Mesendoderm (in vitro differentiated cells): ENCODE results near the gene WNT3A.

Experiments
- DNase-seq: peaks from one replicate; pipeline ENCODE4 v3.0.0; 2013
- H2AK5ac ChIP-seq: 2 replicates; pipeline ENCODE4 v1.6.1; 2013; ENCODE audit warnings: low read length, inconsistent platforms
- H2BK120ac ChIP-seq: 2 replicates; pipeline ENCODE4 v1.6.1; 2013; ENCODE audit warnings: low read depth, mild to moderate bottlenecking, low read length, moderate library complexity, mixed read lengths
- H2BK15ac ChIP-seq: replicated peaks from 2 replicates; pipeline ENCODE4 v1.6.1; 2013; ENCODE audit warnings: low read depth, mild to moderate bottlenecking, moderate library complexity
- H2BK5ac ChIP-seq: 2 replicates; pipeline ENCODE4 v1.6.1; 2013; ENCODE audit warnings: low read length, inconsistent platforms
- H3K18ac ChIP-seq: 2 replicates; pipeline ENCODE4 v1.6.1; 2013; ENCODE audit warnings: mild to moderate bottlenecking, low read length, mixed read lengths
- H3K23ac ChIP-seq: one replicate; pipeline ENCODE4 v1.6.1; 2013; ENCODE audit warnings: low read length
- H3K27ac ChIP-seq: 2 replicates; pipeline ENCODE4 v1.5.1; 2013; ENCODE audit warnings: low read depth, mild to moderate bottlenecking, inconsistent platforms, low read length, moderate library complexity
- H3K27me3 ChIP-seq: 2 replicates; pipeline ENCODE4 v1.6.1; 2013; ENCODE audit warnings: low read length, control low read depth, mild to moderate bottlenecking, inconsistent platforms; ENCODE audit not compliant: insufficient read depth, poor library complexity
- H3K36me3 ChIP-seq: 2 replicates; pipeline ENCODE4 v1.6.1; 2013; ENCODE audit warnings: low read length, inconsistent platforms; ENCODE audit not compliant: control insufficient read depth, insufficient read depth
- H3K4ac ChIP-seq: one replicate; pipeline ENCODE4 v1.6.1; 2013; ENCODE audit warnings: low read depth, mild to moderate bottlenecking, low read length, moderate library complexity
- H3K4me1 ChIP-seq: 2 replicates; pipeline ENCODE4 v1.6.1; 2013; ENCODE audit warnings: low read depth, low read length, inconsistent platforms; ENCODE audit not compliant: control insufficient read depth
- H3K4me2 ChIP-seq: 2 replicates; pipeline ENCODE4 v1.6.1; 2013; ENCODE audit warnings: low read length
- H3K4me3 ChIP-seq: 2 replicates; pipeline ENCODE4 v1.5.1; 2013; ENCODE audit warnings: mild to moderate bottlenecking, low read length
- H3K56ac ChIP-seq: one replicate; pipeline ENCODE4 v1.6.1; 2013; ENCODE audit warnings: low read length
- H3K79me1 ChIP-seq: 2 replicates; pipeline ENCODE4 v1.6.1; 2013; ENCODE audit warnings: low read length, inconsistent platforms
- H3K79me2 ChIP-seq: 2 replicates; pipeline ENCODE4 v1.6.1; 2013; ENCODE audit warnings: mild to moderate bottlenecking, low read length; ENCODE audit not compliant: control insufficient read depth, insufficient read depth
- H3K9ac ChIP-seq: 2 replicates; pipeline ENCODE4 v1.6.1; 2013; ENCODE audit warnings: low read length, inconsistent platforms
- H4K5ac ChIP-seq: one replicate; pipeline ENCODE4 v1.6.1; 2013; ENCODE audit warnings: low read length
- H4K8ac ChIP-seq: one replicate; pipeline ENCODE4 v1.6.1; 2013; ENCODE audit warnings: low read depth, mild to moderate bottlenecking, control low read depth, low read length, moderate library complexity
- WGBS: extraction: QIAGEN DNeasy Blood & Tissue Kit; methylation state at CpG from one replicate; pipeline ENCODE4 v1.1.7; 2013; ENCODE audit warnings: low lambda C conversion rate, missing lambda C conversion rate; ENCODE audit not compliant: insufficient coverage; ENCODE audit errors: extremely low coverage; 5-methylcytosine and 5-hydroxymethylcytosine counted together

WNT3A gene

GRCh38 chr1:228058172-228058948, 51.6 kb downstream of the WNT3A start:
- H2BK120ac ChIP-seq = no peak overlapping the region
- H3K27me3 ChIP-seq = peaks cover 3% of the 10 kb centered on the region
- H3K36me3 ChIP-seq = no peaks in the 10 kb centered on the region
- H3K4ac ChIP-seq = no peak overlapping the region
- H2BK15ac ChIP-seq = no peak overlapping the region
- no peak overlapping the region for H4K8ac ChIP-seq
- H3K4me3 ChIP-seq = no peak overlapping the region
- no peak overlapping the region for H2AK5ac ChIP-seq
- H3K56ac ChIP-seq = no peak overlapping the region
- DNase-seq = no peak
- WGBS = no CpG with 5 or more reads among the region's 18 CpGs
- H4K5ac ChIP-seq = no peak overlapping the region
- no peak overlapping the region for H3K23ac ChIP-seq
- H3K79me2 ChIP-seq = no peaks in the 10 kb centered on the region
- no peaks in the 10 kb centered on the region for H3K4me1 ChIP-seq
- H3K79me1 ChIP-seq = no peaks in the 10 kb centered on the region
- H3K18ac ChIP-seq = no peak overlapping the region
- H2BK5ac ChIP-seq = no peak overlapping the region
- H3K27ac ChIP-seq = no peak overlapping the region
- no peak overlapping the region for H3K4me2 ChIP-seq
- H3K9ac ChIP-seq = no peak overlapping the region

- Histone ChIP-seq H3K18ac (no peak overlapping the region), H3K4ac (no peak overlapping the region), H3K36me3 (no peaks in the 10 kb centered on the region), H3K23ac (no peak overlapping the region), H2BK5ac (no peak overlapping the region), H3K27ac (no peak overlapping the region), H3K79me1 (no peaks in the 10 kb centered on the region), H2AK5ac (no peak overlapping the region), H2BK15ac (no peak overlapping the region), H4K5ac (no peak overlapping the region), H3K56ac (no peak overlapping the region), H2BK120ac (no peak overlapping the region), H3K9ac (no peak overlapping the region), H3K27me3 (peaks cover 3% of the 10 kb centered on the region), H3K4me3 (no peak overlapping the region), H4K8ac (no peak overlapping the region), H3K4me2 (peak overlapping the region; percentile 27), H3K4me1 (peaks cover 3% of the 10 kb centered on the region), H3K79me2 (no peaks in the 10 kb centered on the region)
- no peak for DNase-seq
- no CpG with 5 or more reads among the region's 66 CpGs for WGBS
Observed at GRCh38 chr1:228058949-228059633, 52.3 kb downstream of the WNT3A start.

GRCh38 chr1:228059634-228060457, 53.0 kb downstream of the WNT3A start:
- H3K36me3 ChIP-seq = no peaks in the 10 kb centered on the region
- H2BK5ac ChIP-seq = no peak overlapping the region
- WGBS = no CpG with 5 or more reads among the region's 33 CpGs
- H3K27me3 ChIP-seq = peaks cover 3% of the 10 kb centered on the region
- peak overlapping the region; percentile 74 for H3K9ac ChIP-seq
- H2AK5ac ChIP-seq = no peak overlapping the region
- no peak overlapping the region for H2BK120ac ChIP-seq
- H3K27ac ChIP-seq = no peak overlapping the region
- no peaks in the 10 kb centered on the region for H3K79me1 ChIP-seq
- H4K8ac ChIP-seq = no peak overlapping the region
- DNase-seq = peak; percentile 94
- H3K23ac ChIP-seq = peak overlapping the region; percentile 45
- peak overlapping the region; percentile 38 for H3K4me3 ChIP-seq
- H3K4me2 ChIP-seq = peak overlapping the region; percentile 87
- peaks cover 4% of the 10 kb centered on the region for H3K4me1 ChIP-seq
- H2BK15ac ChIP-seq = no peak overlapping the region
- H3K4ac ChIP-seq = peak overlapping the region; percentile 49
- no peak overlapping the region for H4K5ac ChIP-seq
- no peak overlapping the region for H3K18ac ChIP-seq
- H3K56ac ChIP-seq = peak overlapping the region; percentile 85
- no peaks in the 10 kb centered on the region for H3K79me2 ChIP-seq

- no peak overlapping the region for H3K18ac ChIP-seq
- DNase-seq = peak; percentile 50
- no peaks in the 10 kb centered on the region for H3K36me3 ChIP-seq
- no peak overlapping the region for H2BK120ac ChIP-seq
- H4K5ac ChIP-seq = no peak overlapping the region
- peak overlapping the region; percentile 38 for H3K4me3 ChIP-seq
- no peak overlapping the region for H2AK5ac ChIP-seq
- no peak overlapping the region for H3K27ac ChIP-seq
- no peak overlapping the region for H2BK5ac ChIP-seq
- H2BK15ac ChIP-seq = no peak overlapping the region
- H3K23ac ChIP-seq = peak overlapping the region; percentile 45
- H3K79me2 ChIP-seq = no peaks in the 10 kb centered on the region
- whole genome bisulfite sequencing = no CpG with 5 or more reads among the region's 34 CpGs
- H3K4ac ChIP-seq = peak overlapping the region; percentile 49
- H3K4me2 ChIP-seq = peak overlapping the region; percentile 87
- peaks cover 3% of the 10 kb centered on the region for H3K27me3 ChIP-seq
- H3K4me1 ChIP-seq = peaks cover 6% of the 10 kb centered on the region
- no peak overlapping the region for H4K8ac ChIP-seq
- peak overlapping the region; percentile 74 for H3K9ac ChIP-seq
- H3K56ac ChIP-seq = peak overlapping the region; percentile 85
- H3K79me1 ChIP-seq = no peaks in the 10 kb centered on the region
Observed at GRCh38 chr1:228060458-228061190, 53.8 kb downstream of the WNT3A start.

- Histone ChIP-seq H2BK120ac (no peak overlapping the region), H3K4ac (no peak overlapping the region), H3K27ac (no peak overlapping the region), H3K23ac (no peak overlapping the region), H3K79me1 (no peaks in the 10 kb centered on the region), H3K4me1 (peaks cover 6% of the 10 kb centered on the region), H3K27me3 (no peaks in the 10 kb centered on the region), H3K79me2 (no peaks in the 10 kb centered on the region), H2BK5ac (no peak overlapping the region), H4K8ac (no peak overlapping the region), H3K9ac (no peak overlapping the region), H3K56ac (no peak overlapping the region), H2AK5ac (no peak overlapping the region), H3K4me2 (no peak overlapping the region), H3K18ac (no peak overlapping the region), H4K5ac (no peak overlapping the region), H3K4me3 (no peak overlapping the region), H3K36me3 (no peaks in the 10 kb centered on the region), H2BK15ac (no peak overlapping the region)
- no CpG with 5 or more reads among the region's 10 CpGs for WGBS
- DNase-seq = no peak
Observed at GRCh38 chr1:228061411-228062084, 54.8 kb downstream of the WNT3A start.
